IMR-90 (cell line): ENCODE measurements around the gene CBFA2T3.

Experiments
- BHLHE40 ChIP-seq: fragments of 150-350 bp; IDR thresholded peaks from 2 replicates; pipeline ENCODE4 v1.6.1; 2016; ENCODE audit warnings: mild to moderate bottlenecking, low read depth, low read length
- CHD1 ChIP-seq: IDR thresholded peaks from 2 replicates; pipeline ENCODE4 v1.6.1; 2012; ENCODE audit warnings: low read depth, low read length, improper control_type of control experiment
- MAZ ChIP-seq: IDR thresholded peaks from 2 replicates; pipeline ENCODE4 v1.6.1; 2012; ENCODE audit warnings: low read depth, mild to moderate bottlenecking, low read length, improper control_type of control experiment, moderate library complexity, borderline replicate concordance
- POLR2A ChIP-seq: IDR thresholded peaks from 2 replicates; pipeline ENCODE4 v1.6.1; 2012; ENCODE audit warnings: mild to moderate bottlenecking, low read depth, low read length
- TF ChIP-seq, protein P1 (sequence below): conservative IDR thresholded peaks from 2 replicates; pipeline ENCODE4 v1.5.1; 2012; ENCODE audit warnings: mild to moderate bottlenecking, low read depth, low read length, improper control_type of control experiment

DNA sequence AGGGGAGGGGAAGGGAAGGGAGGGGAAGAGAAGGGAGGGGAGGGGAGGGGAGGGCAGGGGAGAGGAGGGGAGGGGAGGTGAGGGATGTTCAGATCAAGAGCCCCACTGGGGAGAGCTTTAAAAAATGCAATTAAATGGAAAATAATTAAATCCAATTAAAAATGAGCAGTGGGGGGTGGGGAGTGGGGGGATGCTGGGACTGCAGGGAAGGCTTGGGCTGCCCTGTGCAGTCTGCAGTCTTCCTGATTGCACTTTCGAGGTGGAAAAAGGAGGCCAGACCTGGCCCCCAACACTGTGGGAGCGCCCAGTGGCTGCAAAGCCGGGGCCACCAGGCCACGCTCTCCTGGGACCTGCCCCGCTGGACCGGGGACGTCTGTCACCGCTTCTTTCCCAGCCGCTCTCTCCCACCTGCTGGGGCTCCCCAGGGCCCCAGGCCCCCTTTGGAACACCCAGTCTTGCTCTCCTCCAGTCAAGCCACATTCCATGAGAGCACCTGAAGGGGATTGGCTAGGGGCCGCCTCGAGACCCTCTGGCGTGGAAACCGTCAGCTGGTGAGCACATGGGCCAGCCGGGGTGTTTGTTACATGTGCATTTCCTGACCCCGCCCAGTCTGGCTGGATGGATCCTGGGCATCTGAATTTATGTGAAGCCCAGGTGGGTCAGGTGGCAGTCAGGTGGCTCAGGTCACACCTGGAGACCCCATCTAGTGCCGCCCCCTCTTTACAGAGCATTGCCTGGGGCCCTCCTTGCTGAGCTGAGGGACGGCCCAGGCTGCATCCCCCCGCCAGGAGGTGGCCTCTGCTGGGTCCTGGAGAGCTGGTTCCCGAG is 37.6 kb upstream of the CBFA2T3 start:
- TF ChIP-seq, protein P1, sequence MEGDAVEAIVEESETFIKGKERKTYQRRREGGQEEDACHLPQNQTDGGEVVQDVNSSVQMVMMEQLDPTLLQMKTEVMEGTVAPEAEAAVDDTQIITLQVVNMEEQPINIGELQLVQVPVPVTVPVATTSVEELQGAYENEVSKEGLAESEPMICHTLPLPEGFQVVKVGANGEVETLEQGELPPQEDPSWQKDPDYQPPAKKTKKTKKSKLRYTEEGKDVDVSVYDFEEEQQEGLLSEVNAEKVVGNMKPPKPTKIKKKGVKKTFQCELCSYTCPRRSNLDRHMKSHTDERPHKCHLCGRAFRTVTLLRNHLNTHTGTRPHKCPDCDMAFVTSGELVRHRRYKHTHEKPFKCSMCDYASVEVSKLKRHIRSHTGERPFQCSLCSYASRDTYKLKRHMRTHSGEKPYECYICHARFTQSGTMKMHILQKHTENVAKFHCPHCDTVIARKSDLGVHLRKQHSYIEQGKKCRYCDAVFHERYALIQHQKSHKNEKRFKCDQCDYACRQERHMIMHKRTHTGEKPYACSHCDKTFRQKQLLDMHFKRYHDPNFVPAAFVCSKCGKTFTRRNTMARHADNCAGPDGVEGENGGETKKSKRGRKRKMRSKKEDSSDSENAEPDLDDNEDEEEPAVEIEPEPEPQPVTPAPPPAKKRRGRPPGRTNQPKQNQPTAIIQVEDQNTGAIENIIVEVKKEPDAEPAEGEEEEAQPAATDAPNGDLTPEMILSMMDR = no peak
- TF ChIP-seq MAZ (no peak), BHLHE40 (no peak), POLR2A (no peak), CHD1 (no peak)
